Muscle of leg (tissue), 11 donors: ENCODE measurements around the gene MYBPC3. TPM values are rescaled to one million over a fixed set of nuclear protein-coding genes. Genes with fewer than 3 reads are reported as not detected.
"Not testable (repeated sequence)": the region's sequence is repeated elsewhere in the genome, so short reads cannot be mapped to it uniquely, and the experiment has no call there.

Experiments
- DNase-seq: peaks from one replicate; pipeline ENCODE4 v3.0.0; 2013
- H3K27ac ChIP-seq: one replicate; pipeline ENCODE4 v1.5.1; 2013; ENCODE audit warnings: mild to moderate bottlenecking, low read length, control low read depth
- H3K27me3 ChIP-seq: one replicate; pipeline ENCODE4 v1.6.1; 2013; ENCODE audit warnings: low read length; ENCODE audit not compliant: control insufficient read depth, insufficient read depth
- H3K36me3 ChIP-seq: one replicate; pipeline ENCODE4 v1.6.1; 2013; ENCODE audit warnings: low read length; ENCODE audit not compliant: control insufficient read depth, insufficient read depth
- H3K4me1 ChIP-seq: one replicate; pipeline ENCODE4 v1.6.1; 2013; ENCODE audit warnings: low read length; ENCODE audit not compliant: control insufficient read depth, insufficient read depth
- H3K4me3 ChIP-seq: one replicate; pipeline ENCODE4 v1.5.1; 2013; ENCODE audit warnings: low read length, control low read depth
- H3K9me3 ChIP-seq: replicated peaks from 2 replicates; pipeline ENCODE4 v1.6.1; 2013; ENCODE audit warnings: low read depth, low read length; ENCODE audit not compliant: control insufficient read depth
- WGBS: methylation state at CpG from one replicate; pipeline ENCODE4 v1.1.5; 2013; ENCODE audit warnings: missing lambda C conversion rate; ENCODE audit not compliant: insufficient coverage; 5-methylcytosine and 5-hydroxymethylcytosine counted together
- polyA plus RNA-seq, 8 donors: library from polyadenylated mRNA; unstranded; fragments of 120-200 nt; gene quantifications; one replicate each; pipeline versions ENCODE4 v1.2.1 to v1.2.3, GENCODE V29; 2013; ENCODE audit warnings: inconsistent platforms in 1 of 8, low replicate concordance in 1 of 8; ENCODE audit not compliant: insufficient read length in 8 of 8, insufficient read depth in 1 of 8
- total RNA-seq: library from RNA; stranded (reverse); fragments of 120-200 nt; gene quantifications from one replicate; pipeline ENCODE4 v1.2.4, GENCODE V29; 2013

MYBPC3 gene
- total and polyA plus RNA-seq, 9 donors: 0.06 to 1.1 (median 0.30) TPM

DNA sequence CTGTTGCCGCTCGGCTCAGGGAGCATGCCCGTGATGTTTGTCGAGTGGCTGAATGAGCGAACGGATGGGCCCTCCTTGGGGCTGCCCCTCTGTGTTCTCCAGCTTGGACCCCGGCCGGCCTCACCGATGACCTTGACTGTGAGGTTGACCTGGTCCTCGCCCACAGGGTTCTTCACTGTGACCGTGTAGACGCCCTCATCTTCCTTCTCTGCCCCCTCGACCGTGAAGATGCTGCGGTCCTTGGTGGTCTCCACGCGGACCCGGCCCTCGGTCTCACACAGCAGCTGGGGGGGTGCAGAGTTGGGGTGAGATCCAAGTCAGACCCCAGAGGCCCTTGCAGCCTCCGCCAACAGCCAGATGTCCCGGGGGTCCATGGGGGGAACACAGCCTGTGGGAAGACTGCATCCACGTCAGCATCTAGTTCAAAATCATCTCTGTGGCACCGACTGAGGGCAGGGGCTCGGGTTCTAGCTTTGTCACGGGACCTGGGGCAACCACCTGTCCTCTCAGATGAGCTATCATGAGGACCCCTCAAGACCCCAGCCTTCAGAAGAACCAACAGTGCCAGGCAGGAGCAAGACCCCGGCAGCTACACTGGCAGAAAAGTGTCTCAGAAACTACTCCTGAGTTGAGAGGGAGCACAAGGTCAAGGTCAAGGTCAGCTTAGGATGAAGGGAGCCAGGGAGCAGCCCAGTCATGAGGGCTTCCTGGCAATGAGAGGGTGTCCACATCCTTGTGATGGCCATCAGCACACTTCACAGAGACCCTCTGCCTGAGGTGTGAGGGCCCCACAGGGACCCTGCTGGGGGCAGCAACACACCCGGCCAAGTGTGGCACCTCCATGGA lies 13.9 kb downstream of the MYBPC3 start:
- WGBS: 82% methylated on average over 18 of the region's 27 CpGs
- H3K27ac ChIP-seq: no peak overlapping the region

DNA sequence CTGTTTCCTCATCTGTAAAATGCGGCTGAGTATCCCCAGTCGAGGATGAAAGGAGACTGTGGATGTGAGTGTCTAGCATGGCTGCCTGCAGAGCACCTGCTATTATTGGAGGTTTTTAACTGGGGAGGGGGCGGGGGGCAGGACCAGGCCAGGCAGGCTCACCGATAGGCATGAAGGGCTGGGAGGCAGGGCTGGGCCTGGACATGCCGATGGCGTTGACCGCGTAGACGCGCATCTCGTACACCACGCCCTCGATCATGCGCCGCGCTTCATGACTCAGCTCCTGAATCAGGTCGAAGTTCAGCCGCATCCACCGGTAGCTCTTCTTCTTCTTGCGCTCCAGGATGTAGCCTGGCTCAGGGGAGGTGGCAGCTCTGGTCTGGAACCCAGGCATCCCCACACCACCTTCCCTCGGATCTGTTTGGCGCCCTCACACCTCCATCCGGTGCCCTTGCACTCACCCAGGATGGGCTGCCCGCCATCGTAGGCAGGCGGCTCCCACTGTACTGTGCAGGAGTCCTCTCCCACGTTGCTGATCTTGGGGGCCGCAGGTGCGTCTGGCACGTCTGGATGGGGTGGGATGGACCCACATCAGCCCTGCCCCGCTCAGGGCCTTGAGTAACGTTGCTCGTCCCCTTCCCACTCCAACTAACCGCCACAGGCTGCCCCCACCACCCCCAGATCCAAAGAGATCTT lies 15.1 kb downstream of the MYBPC3 start:
- WGBS: 84% methylated on average over 29 of the region's 34 CpGs
- Histone ChIP-seq H3K27me3 (no peaks in the 10 kb centered on the region), H3K9me3 (no peaks in the 10 kb centered on the region), H3K27ac (no peak overlapping the region), H3K4me3 (no peak overlapping the region), H3K4me1 (peaks cover 3% of the 10 kb centered on the region), H3K36me3 (no peaks in the 10 kb centered on the region)
- DNase-seq: no peak

More for the DNA sequence above, 13.9 kb downstream of the MYBPC3 start:
- Histone ChIP-seq H3K4me3 (no peak overlapping the region), H3K36me3 (no peaks in the 10 kb centered on the region), H3K9me3 (no peaks in the 10 kb centered on the region), H3K4me1 (peaks cover 3% of the 10 kb centered on the region), H3K27me3 (no peaks in the 10 kb centered on the region)
- DNase-seq: no peak

DNA sequence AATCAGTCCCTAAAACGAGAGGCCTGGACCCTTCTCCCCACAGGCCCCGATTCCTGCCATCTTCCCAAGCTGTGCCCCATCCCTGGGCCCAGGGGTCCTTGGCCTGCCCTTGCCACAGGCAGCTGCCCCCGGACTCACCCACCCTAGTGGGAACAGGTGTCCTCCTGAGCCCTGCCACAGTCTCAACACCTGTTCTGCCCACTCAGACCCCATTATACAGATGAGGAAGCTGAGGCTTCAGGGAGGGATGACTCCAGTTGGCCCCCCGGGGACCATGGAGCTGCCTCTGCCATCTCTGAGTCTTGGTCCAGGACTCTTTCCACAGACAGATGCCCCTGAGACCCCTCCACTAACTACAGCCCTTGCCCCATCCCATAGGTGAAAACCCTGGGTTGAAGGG lies 15.9 kb downstream of the MYBPC3 start:
- Histone ChIP-seq H3K4me1 (peaks cover 9% of the 10 kb centered on the region), H3K27ac (no peak overlapping the region), H3K9me3 (no peaks in the 10 kb centered on the region), H3K4me3 (no peak overlapping the region), H3K36me3 (no peaks in the 10 kb centered on the region), H3K27me3 (no peaks in the 10 kb centered on the region)
- WGBS: 78% methylated on average over 3 of the region's 4 CpGs
- no peak for DNase-seq

DNA sequence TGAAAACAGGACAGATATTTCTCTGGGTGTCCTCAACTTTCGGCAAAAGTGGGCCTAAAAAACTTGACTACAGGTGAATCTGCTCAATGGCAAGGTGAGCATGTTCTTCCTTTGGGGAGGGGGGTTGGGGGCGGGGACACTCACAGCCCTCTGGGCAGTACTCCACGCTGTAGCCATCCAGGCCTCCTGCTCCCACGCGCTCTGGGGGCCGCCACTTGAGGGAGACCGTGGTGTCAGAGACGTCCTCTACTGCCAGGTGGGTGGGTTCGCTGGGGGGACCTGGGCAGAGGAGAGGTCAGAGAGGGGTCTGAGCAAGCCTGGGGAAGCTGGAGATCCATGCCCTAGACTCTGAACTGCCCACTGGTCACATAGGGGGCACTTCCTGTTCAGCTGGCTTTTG lies 16.8 kb downstream of the MYBPC3 start:
- Histone ChIP-seq H3K27me3 (no peaks in the 10 kb centered on the region), H3K9me3 (no peaks in the 10 kb centered on the region), H3K36me3 (peaks cover 1% of the 10 kb centered on the region), H3K4me3 (no peak overlapping the region), H3K4me1 (peaks cover 10% of the 10 kb centered on the region), H3K27ac (no peak overlapping the region)
- no peak for DNase-seq
- 55% methylated on average over 6 of the region's 9 CpGs for WGBS

DNA sequence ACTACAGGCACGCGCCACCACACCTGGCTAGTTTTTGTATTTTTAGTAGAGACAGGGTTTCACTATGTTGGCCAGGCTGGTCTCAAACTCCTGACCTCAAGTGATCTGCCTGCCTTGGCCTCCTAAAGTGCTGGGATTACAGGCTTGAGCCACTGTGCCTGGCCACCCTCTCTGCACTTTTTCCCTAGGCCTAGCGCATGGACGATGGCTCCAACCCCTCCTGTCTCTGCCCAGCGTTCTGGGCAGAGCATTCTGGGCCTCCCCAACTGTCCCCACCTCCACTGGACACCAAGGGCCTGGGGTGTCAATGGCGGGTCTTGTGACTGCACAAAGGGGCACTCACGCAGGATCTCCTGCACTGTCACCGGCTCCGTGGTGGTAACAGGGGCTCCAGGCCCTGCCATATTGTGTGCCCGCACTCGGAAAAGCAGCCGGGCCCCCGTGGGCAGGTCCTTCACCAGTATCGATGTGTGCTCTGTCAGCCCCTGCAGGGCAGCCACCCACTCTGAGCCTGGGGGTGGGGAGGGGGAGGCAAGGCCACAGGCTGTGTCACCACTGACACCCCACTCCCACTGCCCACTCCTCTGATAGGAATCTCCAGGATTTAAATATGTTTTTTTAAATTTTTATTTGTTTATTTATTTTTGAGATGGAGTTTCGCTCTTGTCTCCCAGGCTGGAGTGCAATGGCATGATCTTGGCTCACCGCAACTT lies 17.6 kb downstream of the MYBPC3 start:
- peaks cover 19% of the 10 kb centered on the region for H3K4me1 ChIP-seq
- not testable (repeated sequence) for H3K4me3 ChIP-seq, H3K36me3 ChIP-seq, H3K27me3 ChIP-seq, H3K27ac ChIP-seq, H3K9me3 ChIP-seq, DNase-seq
- 96% methylated on average over 5 of the region's 16 CpGs for WGBS

DNA sequence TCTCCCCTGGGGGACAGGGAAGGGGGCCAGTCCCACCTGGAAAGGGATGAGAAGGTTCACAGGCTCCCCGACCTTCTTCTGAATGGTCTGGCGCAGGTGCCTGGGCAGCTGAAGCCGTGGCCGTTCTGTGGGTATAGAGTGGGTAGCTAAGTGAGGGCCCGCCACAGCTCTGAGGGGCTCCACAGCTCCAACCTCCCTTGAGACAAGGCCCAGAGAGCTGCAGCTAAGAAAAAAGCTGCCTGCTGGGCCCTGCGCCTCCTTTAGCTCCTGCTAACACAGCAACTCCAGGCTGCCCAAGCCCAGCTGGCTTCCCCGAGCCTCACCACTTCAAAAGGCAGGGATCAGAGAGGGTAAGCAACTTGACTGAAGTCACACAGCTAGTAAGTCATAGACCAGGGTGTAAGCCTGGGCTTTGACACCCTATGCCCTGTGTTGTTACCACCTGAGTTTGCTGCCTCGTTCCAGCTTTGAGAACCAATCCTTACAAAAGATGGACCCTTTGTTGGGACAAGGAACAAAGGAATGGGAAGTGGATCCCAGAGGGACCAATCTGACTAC lies 18.5 kb downstream of the MYBPC3 start:
- no peaks in the 10 kb centered on the region for H3K27me3 ChIP-seq
- H3K4me3 ChIP-seq: no peak overlapping the region
- H3K4me1 ChIP-seq: peaks cover 28% of the 10 kb centered on the region
- peaks cover 12% of the 10 kb centered on the region for H3K36me3 ChIP-seq
- DNase-seq: no peak
- no peak overlapping the region for H3K27ac ChIP-seq
- H3K9me3 ChIP-seq: no peaks in the 10 kb centered on the region
- 73% methylated on average over 3 of the region's 8 CpGs for WGBS

DNA sequence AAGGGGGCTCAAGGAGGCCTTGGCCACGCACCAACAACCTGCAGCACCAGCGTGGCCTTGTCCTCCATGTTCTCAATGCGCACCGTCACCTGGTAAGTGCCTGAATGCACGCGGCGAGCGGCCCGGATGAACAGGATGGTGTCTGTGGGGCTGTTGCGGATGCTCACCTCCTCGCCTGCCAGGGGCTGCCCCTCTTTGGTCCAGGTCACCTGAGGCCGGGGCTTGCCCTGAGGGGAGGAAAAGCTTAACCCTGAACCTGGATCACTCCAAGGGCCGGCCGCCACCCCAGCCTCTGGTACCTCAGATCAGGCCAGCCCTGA lies 19.0 kb downstream of the MYBPC3 start:
- Histone ChIP-seq H3K36me3 (peaks cover 17% of the 10 kb centered on the region), H3K4me1 (peaks cover 31% of the 10 kb centered on the region)
- WGBS: 93% methylated on average over 7 of the region's 14 CpGs

DNA sequence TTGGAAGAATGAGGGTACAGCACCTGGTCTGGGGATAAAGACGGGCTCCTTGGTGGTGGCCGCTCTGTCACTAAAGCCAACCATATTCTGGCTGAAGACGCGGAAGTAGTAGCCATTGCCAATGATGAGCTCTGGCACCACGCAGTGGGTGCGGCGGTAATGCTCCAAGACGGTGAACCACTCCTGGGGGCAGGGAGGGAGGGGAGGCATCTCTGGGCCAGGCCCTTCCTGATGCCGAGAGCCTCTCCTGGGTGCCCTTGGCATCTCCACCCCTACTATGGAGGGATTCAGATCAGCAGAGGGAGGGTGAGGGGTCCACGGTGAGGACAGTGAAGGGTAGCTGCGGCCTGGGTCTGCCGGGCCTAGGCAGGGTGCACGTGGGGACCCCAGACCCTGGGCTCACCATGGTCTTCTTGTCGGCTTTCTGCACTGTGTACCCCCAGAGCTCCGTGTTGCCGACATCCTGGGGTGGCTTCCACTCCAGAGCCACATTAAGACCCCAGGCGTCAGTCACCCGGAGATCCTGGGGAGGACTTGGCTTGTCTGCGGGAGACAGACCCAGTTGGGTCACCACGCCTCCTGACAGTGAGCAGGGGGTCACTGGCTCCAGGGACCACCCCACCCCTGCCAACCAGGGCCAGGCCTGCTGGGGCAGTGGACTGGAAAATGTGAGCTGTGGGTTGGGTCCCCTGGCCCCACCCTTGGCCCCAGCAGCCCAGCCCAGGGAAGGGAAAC lies 19.5 kb downstream of the MYBPC3 start:
- H3K27me3 ChIP-seq: no peaks in the 10 kb centered on the region
- no peak overlapping the region for H3K4me3 ChIP-seq
- H3K27ac ChIP-seq: no peak overlapping the region
- H3K4me1 ChIP-seq: peaks cover 31% of the 10 kb centered on the region
- DNase-seq: no peak
- H3K36me3 ChIP-seq: peaks cover 22% of the 10 kb centered on the region
- H3K9me3 ChIP-seq: no peaks in the 10 kb centered on the region
- 93% methylated on average over 17 of the region's 20 CpGs for WGBS

More for the DNA sequence above, 19.0 kb downstream of the MYBPC3 start:
- DNase-seq: no peak
- no peaks in the 10 kb centered on the region for H3K27me3 ChIP-seq
- H3K4me3 ChIP-seq: no peak overlapping the region
- H3K9me3 ChIP-seq: no peaks in the 10 kb centered on the region
- no peak overlapping the region for H3K27ac ChIP-seq

DNA sequence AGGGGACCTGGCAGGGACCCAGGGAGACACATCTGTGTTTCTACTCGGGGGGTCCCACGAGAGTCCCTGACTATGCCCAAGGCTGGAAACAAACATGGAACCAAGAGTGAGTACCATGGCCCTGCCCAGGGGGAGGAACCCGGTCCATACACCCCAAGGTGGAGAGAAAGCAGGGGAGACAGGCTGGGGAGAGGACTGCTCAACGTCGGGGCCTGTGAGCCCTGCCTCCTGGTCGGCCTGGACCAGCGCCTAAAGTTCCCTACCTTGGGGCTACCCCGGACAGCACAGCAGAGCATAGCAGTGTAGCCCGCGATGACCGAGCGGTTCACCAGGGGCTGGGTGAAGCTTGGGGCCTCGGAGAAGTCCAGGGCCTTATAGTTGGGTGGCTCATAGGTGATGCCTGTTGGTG lies 20.2 kb downstream of the MYBPC3 start:
- no peak overlapping the region for H3K27ac ChIP-seq
- peaks cover 28% of the 10 kb centered on the region for H3K36me3 ChIP-seq
- H3K4me3 ChIP-seq: no peak overlapping the region
- no peaks in the 10 kb centered on the region for H3K27me3 ChIP-seq
- H3K9me3 ChIP-seq: no peaks in the 10 kb centered on the region
- WGBS: 56% methylated on average over 8 of the region's 13 CpGs
- no peak for DNase-seq
- peaks cover 31% of the 10 kb centered on the region for H3K4me1 ChIP-seq
